Measurements from ENCODE around the gene ACSL6. TPM values are rescaled to one million over a fixed set of nuclear protein-coding genes. Genes with fewer than 3 reads are reported as not detected.

Gene ACSL6
- total RNA-seq, 2 donors from 2014 or later, result 0.04 to 0.73 TPM

DNA sequence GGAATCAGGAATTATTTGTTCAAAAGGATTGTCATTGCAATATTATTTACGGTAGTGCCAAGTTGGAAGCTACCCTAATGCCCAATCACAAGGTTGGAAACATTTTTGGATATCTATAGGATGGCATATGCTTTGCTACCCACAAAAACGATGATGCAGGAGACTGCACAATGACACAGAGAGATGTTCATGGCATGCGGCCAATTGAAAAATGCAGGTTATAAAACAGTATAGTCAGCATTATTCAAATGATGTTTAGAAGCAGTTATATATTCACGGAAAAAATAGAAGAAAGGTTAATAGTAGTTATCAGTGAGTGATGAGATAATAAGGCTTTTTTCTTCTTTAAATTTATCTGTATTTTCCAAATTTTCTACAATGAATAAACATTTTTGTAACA lies 5.9 kb upstream of the ACSL6 start:
- H3K27me3 Mint-ChIP-seq (ENCODE audit: insufficient read depth), result peaks cover 4% of the 10 kb centered on the region
- Histone ChIP-seq H3K36me3 (ENCODE audit: control insufficient read depth, insufficient read depth, low read length) (no peaks in the 10 kb centered on the region), H3K4me1 (ENCODE audit: control insufficient read depth, insufficient read depth, low read length) (no peaks in the 10 kb centered on the region), H3K27me3 (ENCODE audit: control insufficient read depth, insufficient read depth, low read length, poor library complexity, severe bottlenecking) (peaks cover 17% of the 10 kb centered on the region), H3K27ac (ENCODE audit: low read depth, low read length) (no peak overlapping the region), H3K9me3 (ENCODE audit: control insufficient read depth, low read length) (no peaks in the 10 kb centered on the region), H3K4me3 (ENCODE audit: low read length) (no peak overlapping the region), H3K9ac (ENCODE audit: extremely low read depth, low read length, poor library complexity, severe bottlenecking) (no peak overlapping the region)
- H3K27ac Mint-ChIP-seq, result no peak overlapping the region
- WGBS, 2 experiments (ENCODE audit: insufficient coverage in 1 of 2, insufficient read length in 1 of 2), result 80 to 92% methylated on average over 3 to 4 of the region's 4 CpGs
- TF ChIP-seq, protein P1, sequence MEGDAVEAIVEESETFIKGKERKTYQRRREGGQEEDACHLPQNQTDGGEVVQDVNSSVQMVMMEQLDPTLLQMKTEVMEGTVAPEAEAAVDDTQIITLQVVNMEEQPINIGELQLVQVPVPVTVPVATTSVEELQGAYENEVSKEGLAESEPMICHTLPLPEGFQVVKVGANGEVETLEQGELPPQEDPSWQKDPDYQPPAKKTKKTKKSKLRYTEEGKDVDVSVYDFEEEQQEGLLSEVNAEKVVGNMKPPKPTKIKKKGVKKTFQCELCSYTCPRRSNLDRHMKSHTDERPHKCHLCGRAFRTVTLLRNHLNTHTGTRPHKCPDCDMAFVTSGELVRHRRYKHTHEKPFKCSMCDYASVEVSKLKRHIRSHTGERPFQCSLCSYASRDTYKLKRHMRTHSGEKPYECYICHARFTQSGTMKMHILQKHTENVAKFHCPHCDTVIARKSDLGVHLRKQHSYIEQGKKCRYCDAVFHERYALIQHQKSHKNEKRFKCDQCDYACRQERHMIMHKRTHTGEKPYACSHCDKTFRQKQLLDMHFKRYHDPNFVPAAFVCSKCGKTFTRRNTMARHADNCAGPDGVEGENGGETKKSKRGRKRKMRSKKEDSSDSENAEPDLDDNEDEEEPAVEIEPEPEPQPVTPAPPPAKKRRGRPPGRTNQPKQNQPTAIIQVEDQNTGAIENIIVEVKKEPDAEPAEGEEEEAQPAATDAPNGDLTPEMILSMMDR (conservative IDR thresholded peaks at IDR 0.05), result no peak
- no peaks in the 10 kb centered on the region for H3K4me1 Mint-ChIP-seq
- DNase-seq, result no peak
- H3K4me3 Mint-ChIP-seq, result no peak overlapping the region
- H3K9me3 Mint-ChIP-seq, result no peaks in the 10 kb centered on the region
- no peaks in the 10 kb centered on the region for H3K36me3 Mint-ChIP-seq (ENCODE audit: low read depth)

DNA sequence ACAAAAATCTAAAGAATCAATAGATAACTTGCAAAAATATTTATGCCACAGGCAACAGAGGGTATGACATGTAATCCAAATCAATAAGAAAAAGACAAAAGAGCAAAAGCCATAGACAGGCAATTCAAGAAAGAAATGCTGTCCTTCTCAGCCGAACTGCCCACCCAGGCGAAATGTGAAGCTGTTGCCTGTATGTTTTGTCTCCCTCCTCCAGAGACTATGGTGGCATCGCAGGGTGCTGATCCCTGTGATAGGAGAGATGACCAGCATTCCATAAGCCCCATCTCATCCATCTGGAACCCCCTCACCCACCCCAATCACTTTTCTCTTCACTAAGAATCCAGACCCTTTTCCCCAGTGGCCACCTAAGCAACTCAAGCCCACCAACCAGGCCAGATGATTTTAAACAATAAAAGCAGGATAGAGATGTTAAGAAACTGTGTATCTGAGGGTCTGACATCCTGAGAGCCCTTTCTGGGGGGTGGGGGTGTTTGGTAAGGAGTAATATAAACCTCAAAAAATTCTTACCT lies 5.3 kb upstream of the ACSL6 start:
- H3K4me1 ChIP-seq (ENCODE audit: control insufficient read depth, insufficient read depth, low read length), result no peaks in the 10 kb centered on the region
- Mint-ChIP-seq H3K36me3 (ENCODE audit: low read depth) (no peaks in the 10 kb centered on the region), H3K9me3 (no peaks in the 10 kb centered on the region), H3K4me3 (no peak overlapping the region), H3K27me3 (ENCODE audit: insufficient read depth) (peaks cover 9% of the 10 kb centered on the region), H3K4me1 (no peaks in the 10 kb centered on the region), H3K27ac (no peak overlapping the region)
- H3K9me3 ChIP-seq (ENCODE audit: control insufficient read depth, low read length), result no peaks in the 10 kb centered on the region
- H3K36me3 ChIP-seq (ENCODE audit: control insufficient read depth, insufficient read depth, low read length), result no peaks in the 10 kb centered on the region
- peaks cover 22% of the 10 kb centered on the region for H3K27me3 ChIP-seq (ENCODE audit: control insufficient read depth, insufficient read depth, low read length, poor library complexity, severe bottlenecking)
- WGBS, 2 experiments (ENCODE audit: insufficient coverage in 1 of 2, insufficient read length in 1 of 2), result 82 to 100% methylated on average over 2 to 3 of the region's 3 CpGs
- DNase-seq, result no peak
- TF ChIP-seq, protein P1 (conservative IDR thresholded peaks at IDR 0.05), result no peak
- no peak overlapping the region for H3K27ac ChIP-seq (ENCODE audit: low read depth, low read length)
- H3K9ac ChIP-seq (ENCODE audit: extremely low read depth, low read length, poor library complexity, severe bottlenecking), result no peak overlapping the region
- no peak overlapping the region for H3K4me3 ChIP-seq (ENCODE audit: low read length)

DNA sequence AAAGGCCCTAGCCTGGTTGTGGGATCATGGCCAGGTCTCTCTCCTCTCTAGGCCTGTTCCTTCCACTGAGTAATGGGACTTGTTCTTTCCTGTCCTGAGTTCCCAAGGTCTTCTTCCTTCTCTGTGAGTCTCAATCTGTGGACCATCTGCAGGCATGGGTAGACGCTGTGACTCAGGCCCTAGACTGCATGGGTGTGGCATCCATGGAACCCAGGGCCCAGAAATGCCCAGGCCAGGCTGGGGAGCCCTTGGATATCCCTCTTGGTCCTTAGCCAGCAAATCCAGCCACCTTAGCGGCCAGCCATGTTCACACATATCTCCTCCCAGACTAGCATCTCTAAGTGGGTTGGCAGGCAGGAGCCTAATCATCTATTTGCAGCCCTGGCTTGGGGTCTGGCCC lies 2.3 kb upstream of the ACSL6 start:
- Mint-ChIP-seq H3K4me1 (peaks cover 10% of the 10 kb centered on the region), H3K9me3 (no peaks in the 10 kb centered on the region), H3K27me3 (ENCODE audit: insufficient read depth) (peaks cover 31% of the 10 kb centered on the region), H3K36me3 (ENCODE audit: low read depth) (no peaks in the 10 kb centered on the region), H3K4me3 (no peak overlapping the region), H3K27ac (no peak overlapping the region)
- Histone ChIP-seq H3K4me3 (ENCODE audit: low read length) (no peak overlapping the region), H3K4me1 (ENCODE audit: control insufficient read depth, insufficient read depth, low read length) (peaks cover 4% of the 10 kb centered on the region), H3K9me3 (ENCODE audit: control insufficient read depth, low read length) (no peaks in the 10 kb centered on the region), H3K36me3 (ENCODE audit: control insufficient read depth, insufficient read depth, low read length) (no peaks in the 10 kb centered on the region), H3K27ac (ENCODE audit: low read depth, low read length) (no peak overlapping the region), H3K9ac (ENCODE audit: extremely low read depth, low read length, poor library complexity, severe bottlenecking) (no peak overlapping the region), H3K27me3 (ENCODE audit: control insufficient read depth, insufficient read depth, low read length, poor library complexity, severe bottlenecking) (peaks cover 42% of the 10 kb centered on the region)
- WGBS, 2 experiments (ENCODE audit: insufficient coverage in 1 of 2, insufficient read length in 1 of 2), result 83 to 92% methylated on average over 2 of the region's 2 CpGs
- no peak for DNase-seq
- TF ChIP-seq, protein P1 (conservative IDR thresholded peaks at IDR 0.05), result no peak

Measured in endodermal cell (in vitro differentiated cells).